ENCODE measurements around the gene CARD19.

The CARD19 gene

DNA sequence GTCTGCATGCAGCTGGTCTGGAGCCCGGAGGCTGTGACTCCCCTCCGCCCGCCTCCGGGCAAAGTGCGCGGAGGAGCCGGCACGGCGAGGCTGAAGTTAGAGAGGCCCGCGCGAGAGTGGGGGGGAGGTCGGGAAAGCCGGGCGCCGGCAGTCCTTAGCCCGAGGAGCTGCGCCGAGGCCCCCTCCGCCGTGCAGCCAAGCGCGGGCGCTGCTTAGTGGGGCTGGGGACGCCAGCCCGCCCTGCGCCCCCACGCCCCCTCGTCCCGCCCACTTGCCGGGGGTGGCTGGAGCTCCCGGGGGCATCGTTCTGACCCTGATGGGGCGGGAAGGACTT, 37.6 kb downstream of the CARD19 start:
- peak overlapping the region; percentile 78 for H3K27ac ChIP-seq
- TF ChIP-seq ZFX (IDR thresholded peaks at IDR 0.05; ENCODE audit: borderline replicate concordance) (no peak), CTCF (IDR thresholded peaks at IDR 0.05) (no peak)

DNA sequence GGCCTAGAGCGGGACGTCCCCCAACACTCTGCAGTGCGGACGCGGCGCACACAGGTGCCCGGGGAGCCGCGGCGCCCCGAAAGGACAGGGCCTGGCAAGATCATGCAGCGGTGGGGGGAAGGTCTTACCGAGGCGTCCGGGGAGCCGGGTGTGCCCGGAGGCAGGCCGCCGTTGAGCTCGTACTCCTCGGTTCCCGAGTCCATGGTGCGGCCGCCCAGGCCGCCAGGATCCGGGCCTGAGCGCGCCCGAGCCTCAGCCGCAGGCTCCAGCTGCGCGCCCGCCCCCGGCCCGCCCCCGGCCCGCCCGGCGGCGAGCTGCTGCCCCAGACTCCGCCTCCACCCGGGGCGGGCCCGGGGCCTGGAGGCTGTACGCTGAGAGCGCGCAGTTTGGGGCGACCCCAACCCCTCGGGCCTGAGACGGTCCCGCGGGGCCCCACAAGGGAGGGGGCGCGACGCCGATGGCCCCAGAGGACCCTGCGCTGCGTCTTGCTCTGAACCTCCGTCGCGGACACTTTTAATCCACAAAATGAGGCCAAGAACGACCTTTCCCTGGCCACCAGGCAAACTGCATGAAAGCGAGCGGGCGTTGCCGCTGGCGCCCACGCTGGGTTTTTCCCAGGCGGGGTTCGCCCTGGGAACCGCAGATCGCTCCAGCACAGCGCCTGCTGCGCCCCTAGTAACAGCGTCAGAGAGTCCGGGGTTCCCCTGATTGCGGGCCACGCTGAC, 38.2 kb downstream of the CARD19 start, which contains the start of gene NINJ1:
Gene NINJ1 (minus strand): TSS at position 237 of the 725 bp plus-strand sequence. CDS start 34 bp downstream, at position 203.
- TF ChIP-seq ZFX (IDR thresholded peaks at IDR 0.05; ENCODE audit: borderline replicate concordance) (no peak), CTCF (IDR thresholded peaks at IDR 0.05) (no peak)
- H3K27ac ChIP-seq = peak within 1 kb of the TSS; percentile 78

DNA sequence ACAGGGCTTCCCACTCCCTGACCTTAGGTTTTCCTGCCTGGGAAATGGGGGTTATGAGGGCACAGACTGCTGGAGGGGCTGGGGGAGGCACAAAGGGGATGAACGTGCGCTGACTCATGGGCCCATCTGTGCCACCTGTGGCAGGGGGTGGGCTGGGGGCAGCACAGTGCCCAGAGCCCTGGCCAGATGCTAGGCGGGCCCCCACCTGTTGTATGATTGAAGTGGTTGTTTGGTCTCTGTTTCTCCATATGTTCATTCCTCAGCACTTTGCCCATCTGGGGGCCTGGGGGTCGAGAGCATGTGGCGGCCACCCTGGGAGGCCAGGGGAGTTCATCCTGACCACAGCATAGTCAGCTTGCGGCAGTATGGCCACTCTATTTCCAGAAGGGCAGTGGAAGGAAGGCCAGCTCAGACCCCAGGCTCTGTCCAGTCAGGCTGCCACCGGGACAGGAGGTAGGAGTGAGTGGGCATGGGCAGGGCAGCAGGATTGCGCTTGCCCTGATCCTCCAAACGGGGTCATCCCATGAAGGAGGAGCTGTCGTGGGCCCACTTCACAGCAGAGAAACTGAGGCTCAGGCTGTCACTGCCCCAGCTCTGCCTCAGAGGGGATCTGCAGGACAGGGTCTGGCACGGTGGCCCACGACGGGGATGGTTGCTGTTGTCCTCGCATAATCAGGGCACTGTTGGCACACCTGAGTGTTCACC, 38.9 kb downstream of the CARD19 start:
- 0 out of 2 replicates have a peak overlapping the region, but pooled peaks have one; percentile 78 for H3K27ac ChIP-seq
- TF ChIP-seq ZFX (IDR thresholded peaks at IDR 0.05; ENCODE audit: borderline replicate concordance) = no peak
- no peak for TF ChIP-seq CTCF (IDR thresholded peaks at IDR 0.05)

DNA sequence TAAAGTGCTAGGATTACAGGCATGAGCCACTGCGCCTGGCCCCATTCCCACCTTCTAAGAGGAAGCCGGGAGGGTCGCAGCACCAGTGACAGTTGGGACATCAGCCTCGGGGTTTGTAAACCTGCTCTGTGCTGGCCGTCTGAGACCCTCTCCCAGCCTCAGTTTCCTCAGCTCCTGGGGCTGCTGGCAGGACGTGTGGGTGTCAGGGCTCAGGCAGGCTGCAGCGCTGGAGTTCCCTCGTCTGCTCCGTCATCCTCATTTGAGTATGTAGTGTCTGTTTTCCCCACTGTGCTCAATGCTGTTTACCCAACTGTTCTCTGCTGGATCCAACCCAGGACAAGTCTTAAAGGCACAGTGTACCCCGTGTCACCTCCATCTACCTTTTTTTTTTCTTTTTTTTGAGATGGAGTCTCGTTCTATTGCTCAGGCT, 40.0 kb downstream of the CARD19 start:
- TF ChIP-seq ZFX (IDR thresholded peaks at IDR 0.05; ENCODE audit: borderline replicate concordance) (no peak), CTCF (IDR thresholded peaks at IDR 0.05) (no peak)
- H3K27ac ChIP-seq = no peak overlapping the region

- no peak overlapping the region for H3K27ac ChIP-seq
- TF ChIP-seq ZFX (IDR thresholded peaks at IDR 0.05; ENCODE audit: borderline replicate concordance) = no peak
- no peak for TF ChIP-seq CTCF (IDR thresholded peaks at IDR 0.05)
Observed at GRCh38 chr9:93137362-93137761, 41.3 kb downstream of the CARD19 start.

- H3K27ac ChIP-seq = no peak overlapping the region
- TF ChIP-seq CTCF (IDR thresholded peaks at IDR 0.05) = no peak
- no peak for TF ChIP-seq ZFX (IDR thresholded peaks at IDR 0.05; ENCODE audit: borderline replicate concordance)
Observed at GRCh38 chr9:93138171-93138764, 42.3 kb downstream of the CARD19 start.
